ENCODE results near the gene SEPTIN8.

DNA sequence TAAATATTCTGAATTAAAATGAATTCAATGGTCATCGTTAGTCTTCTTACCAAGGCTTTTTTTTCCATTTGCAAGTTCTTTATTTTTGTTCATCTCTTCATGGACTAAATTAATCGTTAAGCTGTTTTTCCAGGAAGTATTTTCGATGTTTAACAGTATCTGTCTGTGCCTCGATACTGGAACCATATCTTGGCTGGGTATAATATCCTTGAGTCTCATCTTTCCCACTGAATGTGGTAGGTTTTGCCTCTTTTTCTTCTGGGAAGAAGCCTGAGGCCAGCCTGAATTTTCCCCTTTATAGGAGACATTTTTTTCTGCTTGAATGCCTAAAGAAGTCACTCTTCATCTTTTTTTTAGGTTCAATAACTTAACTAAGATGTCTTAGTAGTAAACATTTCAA, 4.0 kb upstream of the SEPTIN8 start:
- TF ChIP-seq CTCF (conservative IDR thresholded peaks at IDR 0.05; ENCODE audit: low read length) (no peak), EZH2phosphoT487 (IDR thresholded peaks at IDR 0.05; ENCODE audit: borderline replicate concordance, low read depth, low read length) (no peak)
